ENCODE measurements around the gene ACRV1. TPM values are rescaled to one million over a fixed set of nuclear protein-coding genes. Genes with fewer than 3 reads are reported as not detected.

Gene ACRV1
- total RNA-seq, 3 donors from 2014 or later: 0.38 TPM; not detected in 2

GRCh38 chr11:125674210-125674609, 6.4 kb downstream of the ACRV1 start:
- no peak for ATAC-seq

GRCh38 chr11:125671561-125671960, 9.1 kb downstream of the ACRV1 start:
- ATAC-seq (no peak), DNase-seq (no peak)
- intact Hi-C loops (cut with DNase I, micrococcal nuclease): no loop called here
- no peaks in the 10 kb centered on the region for H3K4me1 ChIP-seq (ENCODE audit: low read depth)
- H3K36me3 ChIP-seq (ENCODE audit: low read depth): no peaks in the 10 kb centered on the region
- H3K4me3 ChIP-seq: no peak overlapping the region
- H3K9me3 ChIP-seq: no peaks in the 10 kb centered on the region
- TF ChIP-seq CTCF (IDR thresholded peaks at IDR 0.05): no peak

More at GRCh38 chr11:125674210-125674609, 6.4 kb downstream of the ACRV1 start:
- no peaks in the 10 kb centered on the region for H3K36me3 ChIP-seq (ENCODE audit: low read depth)
- DNase-seq: no peak
- H3K9me3 ChIP-seq: no peaks in the 10 kb centered on the region
- no peaks in the 10 kb centered on the region for H3K4me1 ChIP-seq (ENCODE audit: low read depth)
- intact Hi-C loops (cut with DNase I, micrococcal nuclease): no loop called here
- no peak for TF ChIP-seq CTCF (IDR thresholded peaks at IDR 0.05)
- no peak overlapping the region for H3K4me3 ChIP-seq

GRCh38 chr11:125670172-125670571, 10.5 kb downstream of the ACRV1 start:
- peak; percentile 81 for ATAC-seq
- intact Hi-C loops (cut with DNase I, micrococcal nuclease): no loop called here
- TF ChIP-seq CTCF (IDR thresholded peaks at IDR 0.05): no peak
- Histone ChIP-seq H3K9me3 (no peaks in the 10 kb centered on the region), H3K4me1 (ENCODE audit: low read depth) (no peaks in the 10 kb centered on the region), H3K4me3 (no peak overlapping the region), H3K36me3 (ENCODE audit: low read depth) (no peaks in the 10 kb centered on the region)
- no peak for DNase-seq

GRCh38 chr11:125667151-125667550, 13.5 kb downstream of the ACRV1 start:
- TF ChIP-seq CTCF (IDR thresholded peaks at IDR 0.05): no peak
- H3K9me3 ChIP-seq: no peaks in the 10 kb centered on the region
- H3K4me1 ChIP-seq (ENCODE audit: low read depth): no peaks in the 10 kb centered on the region
- ATAC-seq: no peak
- DNase-seq: no peak
- H3K4me3 ChIP-seq: no peak overlapping the region
- intact Hi-C loops (cut with DNase I, micrococcal nuclease): no loop called here
- no peaks in the 10 kb centered on the region for H3K36me3 ChIP-seq (ENCODE audit: low read depth)

GRCh38 chr11:125663910-125664309, 16.7 kb downstream of the ACRV1 start:
- Histone ChIP-seq H3K36me3 (ENCODE audit: low read depth) (no peaks in the 10 kb centered on the region), H3K4me1 (ENCODE audit: low read depth) (no peaks in the 10 kb centered on the region), H3K4me3 (no peak overlapping the region), H3K9me3 (no peaks in the 10 kb centered on the region)
- TF ChIP-seq CTCF (IDR thresholded peaks at IDR 0.05): no peak
- DNase-seq (no peak), ATAC-seq (no peak)
- intact Hi-C loops (cut with DNase I, micrococcal nuclease): no loop called here

- H3K36me3 ChIP-seq (ENCODE audit: low read depth): no peaks in the 10 kb centered on the region
- no peaks in the 10 kb centered on the region for H3K4me1 ChIP-seq (ENCODE audit: low read depth)
- H3K4me3 ChIP-seq: no peak overlapping the region
- no peaks in the 10 kb centered on the region for H3K9me3 ChIP-seq
- no peak for TF ChIP-seq CTCF (IDR thresholded peaks at IDR 0.05)
- DNase-seq (no peak), ATAC-seq (no peak)
- intact Hi-C loops (cut with DNase I, micrococcal nuclease): no loop called here
Observed at GRCh38 chr11:125662689-125663088, 18.0 kb downstream of the ACRV1 start.

Data from mucosa of descending colon (tissue), 3 donors.